Hindlimb muscle (tissue), 1 donor: ENCODE measurements around the gene ANKRD16. TPM values are rescaled to one million over a fixed set of nuclear protein-coding genes. Genes with fewer than 3 reads are reported as not detected.
"Not testable (repeated sequence)": the region's sequence is repeated elsewhere in the genome, so short reads cannot be mapped to it uniquely, and the experiment has no call there.

Experiments used
- DNase-seq: peaks from one replicate; pipeline ENCODE4 v3.0.0-alpha.2; 2013
- polyA plus RNA-seq: library from polyadenylated mRNA; unstranded; fragments of 120-200 nt; gene quantifications from one replicate; pipeline ENCODE4 v1.2.1, GENCODE V29; 2013; ENCODE audit not compliant: insufficient read length

ANKRD16 gene
- 6.4 TPM for polyA plus RNA-seq

- peak; percentile 100 for DNase-seq
Measured at GRCh38 chr10:5889624-5890451, at the start of gene ANKRD16, which contains the start of gene FBH1. Gene ANKRD16 (minus strand): TSS chr10:5889893. CDS start chr10:5889354, 539 bp downstream. Gene FBH1 (plus strand): TSS chr10:5890243. CDS start chr10:5890346, 103 bp downstream.

DNA sequence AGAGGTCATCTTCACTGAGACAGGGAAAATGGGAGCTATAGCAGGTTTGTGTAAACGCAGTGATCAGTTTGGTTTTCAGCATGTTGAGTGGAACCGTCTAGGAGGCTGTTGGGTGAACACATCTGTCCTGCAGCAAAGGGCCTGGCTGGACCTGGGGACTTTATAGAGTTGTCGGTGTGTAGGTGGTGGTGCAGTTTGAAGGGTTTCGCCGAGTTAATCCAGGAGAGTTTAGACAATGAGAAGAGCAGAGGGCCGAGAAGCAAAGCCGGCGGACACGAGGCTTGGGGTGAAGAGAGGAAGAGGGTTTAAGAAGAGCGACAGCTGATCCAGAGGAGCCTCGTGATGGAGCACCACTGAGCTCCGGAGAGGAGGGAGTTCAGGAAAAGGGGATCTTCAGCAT lies 48.6 kb upstream of the ANKRD16 start:
- no peak for DNase-seq

DNA sequence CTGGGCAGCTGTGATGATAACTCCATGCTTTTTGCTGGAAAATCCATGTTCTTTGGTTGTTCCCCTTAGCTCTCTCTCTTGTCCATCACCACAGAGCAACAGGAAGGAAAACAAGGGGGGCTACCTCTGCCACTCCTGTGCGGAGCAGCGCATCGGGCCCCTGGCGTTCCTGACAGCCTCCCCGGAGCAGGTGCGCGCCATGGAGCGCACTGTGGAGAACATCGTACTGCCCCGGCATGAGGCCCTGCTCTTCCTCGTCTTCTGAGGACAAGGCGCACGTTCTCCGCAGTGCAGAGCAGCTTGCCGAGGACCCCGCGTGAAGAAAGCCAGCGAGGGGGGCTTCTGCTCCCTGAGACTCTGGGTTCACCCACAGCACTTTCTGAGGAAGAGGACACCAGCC lies 47.3 kb upstream of the ANKRD16 start:
- DNase-seq, result no peak

GRCh38 chr10:5935628-5936027 lies 45.9 kb upstream of the ANKRD16 start:
- DNase-seq, result no peak

GRCh38 chr10:5933909-5934546 lies 44.3 kb upstream of the ANKRD16 start:
- no peak for DNase-seq

GRCh38 chr10:5932345-5932744 lies 42.7 kb upstream of the ANKRD16 start:
- DNase-seq, result no peak

DNA sequence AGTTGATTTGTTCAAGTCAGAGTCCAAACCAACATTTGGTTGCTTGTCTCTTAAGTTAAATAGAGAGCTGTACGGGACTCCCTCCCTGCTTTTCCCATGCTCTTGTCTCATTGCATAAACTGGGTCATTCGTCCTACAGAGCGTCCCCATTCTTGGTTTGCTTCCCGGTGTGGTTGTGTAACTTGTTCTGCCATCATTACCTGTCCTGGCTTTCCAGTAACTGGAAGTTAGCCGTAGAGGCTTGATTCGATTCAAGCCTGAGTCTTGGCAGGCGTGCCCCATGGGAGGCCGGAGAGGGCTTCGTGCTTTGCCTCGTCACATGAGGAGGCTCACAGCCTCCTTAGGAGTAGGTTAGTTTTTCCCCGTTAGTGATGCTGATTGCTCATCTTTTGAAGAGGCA lies 40.6 kb upstream of the ANKRD16 start:
- no peak for DNase-seq

- DNase-seq, result no peak
Measured at GRCh38 chr10:5929442-5929841, 39.7 kb upstream of the ANKRD16 start.

- peak; percentile 58 for DNase-seq
Measured at GRCh38 chr10:5927306-5927705, 37.6 kb upstream of the ANKRD16 start.

- no peak for DNase-seq
Measured at GRCh38 chr10:5924889-5925288, 35.2 kb upstream of the ANKRD16 start.

- DNase-seq, result no peak
Measured at GRCh38 chr10:5921746-5922145, 32.1 kb upstream of the ANKRD16 start.

- DNase-seq, result no peak
Measured at GRCh38 chr10:5919568-5919967, 29.9 kb upstream of the ANKRD16 start.

- DNase-seq, result no peak
Measured at GRCh38 chr10:5918763-5919162, 29.1 kb upstream of the ANKRD16 start.

GRCh38 chr10:5917305-5917704 lies 27.6 kb upstream of the ANKRD16 start:
- DNase-seq, result no peak

GRCh38 chr10:5915451-5915850 lies 25.8 kb upstream of the ANKRD16 start:
- no peak for DNase-seq

DNA sequence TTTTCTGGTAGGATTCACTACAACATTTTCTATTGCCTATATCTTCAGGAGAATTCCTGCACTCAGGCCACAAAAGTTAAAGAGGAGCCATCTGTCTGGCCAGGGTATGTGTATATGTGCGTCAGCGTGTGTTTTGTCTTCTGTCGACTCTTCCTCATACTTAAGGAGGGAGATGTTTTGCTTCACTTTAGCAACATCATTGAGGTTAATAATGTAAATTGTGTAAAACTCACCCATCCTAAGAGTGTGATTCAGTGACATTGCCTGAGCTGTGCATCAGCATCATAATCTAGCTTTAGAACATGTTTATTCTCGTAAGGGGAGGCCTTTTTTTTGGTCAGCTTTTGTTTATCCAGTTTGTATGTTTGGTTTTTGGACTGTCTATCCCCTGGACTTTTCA lies 24.0 kb upstream of the ANKRD16 start:
- DNase-seq, result no peak

- DNase-seq, result no peak
Measured at GRCh38 chr10:5911670-5912069, 22.0 kb upstream of the ANKRD16 start.

DNA sequence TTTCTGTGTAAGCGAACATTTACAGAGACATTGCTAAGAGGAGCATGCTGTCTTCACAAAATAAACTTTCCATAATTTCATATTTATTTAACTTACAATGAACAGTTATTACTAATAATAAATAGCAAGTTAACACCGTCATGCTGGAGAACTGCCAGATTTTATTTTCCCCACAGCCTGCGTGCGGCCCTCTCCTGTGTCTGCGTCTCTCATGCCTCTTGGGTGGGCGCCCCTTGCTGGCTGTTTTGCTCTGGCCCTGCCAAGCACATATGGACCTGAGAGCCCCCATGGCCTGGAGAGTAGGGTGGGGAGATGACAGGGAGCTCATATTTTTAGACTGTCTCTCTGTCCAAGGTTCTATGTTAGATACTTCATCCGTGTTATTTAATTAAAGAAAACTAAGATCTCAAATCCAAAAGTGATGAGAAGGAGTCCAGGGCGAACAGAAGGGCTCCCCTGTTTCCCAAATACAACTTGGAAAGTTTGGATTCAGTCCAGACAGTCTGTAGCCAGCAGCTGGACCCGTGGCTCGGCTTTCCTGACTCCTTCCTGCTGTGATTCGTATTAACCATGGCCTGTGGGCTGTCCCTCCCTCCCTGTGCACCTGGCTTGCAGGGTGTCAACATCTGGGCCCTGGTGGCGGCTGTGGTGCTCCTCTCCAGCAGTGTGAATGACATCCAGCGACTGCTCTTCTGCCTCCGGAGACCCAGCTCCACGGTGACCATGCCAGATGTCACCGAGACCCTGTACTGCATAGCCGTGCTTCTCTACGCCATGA lies 20.8 kb upstream of the ANKRD16 start:
- DNase-seq, result no peak

- not testable (repeated sequence) for DNase-seq
Measured at GRCh38 chr10:5908676-5909075, 19.0 kb upstream of the ANKRD16 start.

DNA sequence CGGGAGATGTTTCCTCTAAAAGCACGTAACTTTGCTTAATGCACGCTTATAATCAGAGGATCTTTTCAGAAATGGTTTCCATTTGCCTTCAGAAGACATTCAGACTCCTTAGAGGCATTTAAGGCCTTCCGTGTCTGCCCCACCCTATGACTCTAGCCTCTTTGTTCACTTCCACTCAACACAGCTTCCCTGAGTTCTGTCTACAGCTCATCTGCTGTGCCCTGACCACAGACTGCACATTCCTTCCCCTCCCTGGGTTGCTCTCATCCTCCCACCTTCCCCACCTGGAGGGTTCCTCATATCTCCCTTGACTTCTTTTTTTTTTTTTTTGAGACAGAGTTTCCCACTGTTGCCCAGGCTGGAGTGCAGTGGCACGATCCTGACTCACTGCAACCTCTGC lies 17.0 kb upstream of the ANKRD16 start:
- DNase-seq, result no peak

- DNase-seq, result peak; percentile 26
Measured at GRCh38 chr10:5905854-5906507, 16.3 kb upstream of the ANKRD16 start.

DNA sequence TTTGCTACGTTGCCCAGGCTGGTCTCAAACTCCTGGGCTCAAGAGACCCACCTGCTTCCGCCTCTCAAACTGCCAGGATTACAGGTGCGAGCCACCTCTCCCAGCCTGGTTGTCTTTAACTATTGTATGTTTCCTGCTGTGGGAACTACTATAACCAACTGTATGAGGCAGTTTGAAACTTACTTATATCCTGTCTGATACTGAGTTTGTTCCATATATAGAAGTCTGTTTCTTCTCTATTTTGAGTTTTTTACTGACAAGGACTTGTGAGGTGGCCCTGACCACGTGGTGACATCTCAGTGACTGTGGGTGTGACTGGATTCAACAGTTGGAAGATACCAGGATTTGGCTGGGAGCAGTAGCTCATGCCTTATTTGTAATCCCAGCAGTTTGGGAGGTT lies 14.5 kb upstream of the ANKRD16 start:
- no peak for DNase-seq

DNA sequence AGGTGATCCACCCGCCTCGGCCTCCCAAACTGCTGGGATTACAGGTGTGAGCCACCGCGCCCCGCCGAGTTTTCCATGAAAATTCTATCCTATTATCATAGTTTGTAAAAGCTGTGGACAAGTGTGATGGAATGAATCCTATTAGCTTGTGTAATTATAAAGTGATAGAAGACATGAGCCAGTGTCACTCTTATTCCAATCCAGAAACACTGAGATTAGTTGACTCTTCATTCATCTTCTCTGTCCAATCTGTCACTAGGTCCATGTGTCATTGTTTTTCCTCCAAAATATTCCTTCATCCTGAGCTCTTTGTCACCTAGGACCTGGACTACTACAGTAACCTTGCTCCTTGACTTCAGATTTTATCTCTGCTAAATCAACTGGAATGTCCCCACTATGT lies 13.9 kb upstream of the ANKRD16 start:
- DNase-seq, result no peak
